ENCODE results near the gene KIAA1671.

Gene KIAA1671

DNA sequence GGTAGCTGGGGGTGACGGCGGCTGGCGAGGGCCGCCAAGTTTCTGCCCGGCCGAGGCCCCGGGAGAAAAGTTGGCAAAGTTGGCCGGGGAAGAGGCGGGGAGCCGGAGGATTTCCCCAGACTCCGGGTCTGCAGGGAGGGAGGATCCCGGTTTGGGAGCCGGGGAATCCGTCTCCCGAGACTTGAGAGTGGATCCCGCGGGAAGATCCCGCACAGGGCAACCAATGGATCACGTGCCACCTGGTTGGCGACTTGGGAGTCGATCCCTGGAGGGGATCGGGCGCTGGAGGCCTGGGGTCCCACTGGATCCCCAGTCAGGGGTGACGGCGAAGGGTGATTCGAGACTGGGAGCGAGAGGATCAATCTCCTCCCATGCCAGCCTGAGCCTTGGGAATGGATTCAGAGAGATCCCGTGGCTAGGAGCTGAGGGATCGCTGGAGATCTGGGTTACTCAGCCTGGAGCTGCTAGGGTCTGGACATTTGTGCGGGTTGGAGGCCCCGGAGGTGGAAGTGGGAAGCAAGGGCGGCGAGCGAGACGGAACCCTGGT is 394 bp downstream of the KIAA1671 start:
- no peak for DNase-seq (ENCODE audit: low read depth in 1 of 2, low spot score in 1 of 2)

DNA sequence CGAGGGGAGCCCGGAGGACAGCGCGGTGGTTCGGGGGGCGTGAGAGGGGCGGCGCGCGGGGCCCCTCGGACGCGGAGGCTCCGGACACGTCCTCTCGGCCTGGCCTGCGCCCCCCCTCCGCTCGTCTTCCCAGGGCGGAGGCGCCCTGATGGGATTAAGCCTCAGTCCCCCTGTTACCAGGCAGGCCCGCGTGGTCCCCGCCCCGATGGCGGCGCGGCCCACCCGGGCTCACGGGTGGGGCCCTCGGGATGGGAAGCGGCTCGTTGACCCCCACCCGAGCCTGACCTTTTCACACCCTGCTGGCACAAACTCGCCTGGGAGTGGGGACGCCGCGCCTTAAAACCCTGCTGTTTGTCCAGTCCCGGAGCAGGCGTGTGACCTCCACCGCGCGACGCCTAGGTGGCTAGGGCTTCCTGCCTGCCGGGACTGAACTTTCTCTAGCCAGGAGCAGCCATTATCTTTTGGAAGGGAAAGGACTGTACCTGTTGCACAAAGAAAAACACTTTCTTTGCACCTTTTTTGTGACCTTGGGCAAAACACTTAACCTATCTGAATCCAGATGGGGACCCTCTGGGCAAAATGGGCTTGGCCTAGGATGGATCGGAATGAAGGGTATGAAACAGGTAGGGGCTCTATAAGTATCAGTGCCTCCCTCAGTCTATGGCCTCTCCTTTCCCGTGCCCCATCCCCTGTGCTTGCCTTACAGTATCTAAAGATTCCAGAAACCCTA is 1.0 kb downstream of the KIAA1671 start:
- DNase-seq (ENCODE audit: low read depth in 1 of 2, low spot score in 1 of 2) = no peak

DNA sequence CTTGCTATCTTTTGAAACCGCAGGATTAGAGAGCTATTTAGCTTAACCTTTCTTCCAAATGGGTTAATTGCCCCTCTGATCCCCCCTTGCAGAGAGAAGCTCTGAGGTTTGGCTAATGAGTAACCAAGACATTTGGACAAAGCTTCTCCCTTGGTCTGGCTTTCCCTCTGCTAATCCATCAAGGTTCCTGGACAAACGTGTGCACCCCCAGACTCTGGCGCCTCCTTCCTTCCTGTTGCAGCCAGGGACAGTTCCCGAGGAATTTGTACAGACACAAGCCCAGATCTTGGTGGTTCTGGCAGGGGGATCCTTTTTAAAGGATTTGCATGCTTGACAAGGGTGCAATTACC is 1.6 kb downstream of the KIAA1671 start:
- no peak for DNase-seq (ENCODE audit: low read depth in 1 of 2, low spot score in 1 of 2)

DNA sequence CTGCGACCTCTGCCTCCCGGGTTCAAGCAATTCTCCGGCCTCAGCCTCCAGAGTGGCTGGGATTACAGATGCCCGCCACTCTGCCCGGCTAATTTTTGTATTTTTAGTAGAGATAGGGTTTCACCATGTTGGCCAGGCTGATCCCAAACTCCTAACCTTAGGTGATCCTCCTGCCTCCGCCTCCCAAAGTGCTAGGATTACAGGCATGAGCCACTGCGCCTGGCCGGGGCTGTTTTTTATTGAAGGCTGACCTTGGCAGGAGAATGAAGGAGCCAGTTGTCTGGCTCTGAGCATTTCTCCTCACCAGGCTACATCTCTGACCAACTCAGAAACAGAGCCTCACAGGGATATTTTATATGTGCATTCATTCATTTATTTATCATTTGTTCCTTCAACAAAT is 2.3 kb downstream of the KIAA1671 start:
- no peak for DNase-seq (ENCODE audit: low read depth in 1 of 2, low spot score in 1 of 2)

DNA sequence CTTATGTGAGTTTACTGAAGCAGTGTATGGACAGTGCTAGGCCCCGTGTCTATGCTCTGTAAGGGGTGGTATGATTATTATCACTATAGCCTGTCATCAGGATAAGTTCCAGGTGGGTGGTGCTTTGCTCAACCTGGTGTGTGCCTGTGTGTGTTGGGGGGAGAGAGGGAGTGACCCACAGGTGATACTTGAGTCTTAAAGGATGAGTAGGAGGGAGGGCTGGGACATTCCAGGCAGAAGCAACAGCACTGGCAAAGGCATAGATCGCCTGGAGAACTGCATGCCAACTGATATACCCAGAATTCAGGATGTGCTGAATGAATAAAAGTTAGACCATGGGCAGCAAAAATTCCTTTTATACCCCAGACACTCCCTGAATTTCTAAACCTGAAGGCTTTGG is 4.5 kb downstream of the KIAA1671 start:
- DNase-seq (ENCODE audit: low read depth in 1 of 2, low spot score in 1 of 2) = no peak

DNA sequence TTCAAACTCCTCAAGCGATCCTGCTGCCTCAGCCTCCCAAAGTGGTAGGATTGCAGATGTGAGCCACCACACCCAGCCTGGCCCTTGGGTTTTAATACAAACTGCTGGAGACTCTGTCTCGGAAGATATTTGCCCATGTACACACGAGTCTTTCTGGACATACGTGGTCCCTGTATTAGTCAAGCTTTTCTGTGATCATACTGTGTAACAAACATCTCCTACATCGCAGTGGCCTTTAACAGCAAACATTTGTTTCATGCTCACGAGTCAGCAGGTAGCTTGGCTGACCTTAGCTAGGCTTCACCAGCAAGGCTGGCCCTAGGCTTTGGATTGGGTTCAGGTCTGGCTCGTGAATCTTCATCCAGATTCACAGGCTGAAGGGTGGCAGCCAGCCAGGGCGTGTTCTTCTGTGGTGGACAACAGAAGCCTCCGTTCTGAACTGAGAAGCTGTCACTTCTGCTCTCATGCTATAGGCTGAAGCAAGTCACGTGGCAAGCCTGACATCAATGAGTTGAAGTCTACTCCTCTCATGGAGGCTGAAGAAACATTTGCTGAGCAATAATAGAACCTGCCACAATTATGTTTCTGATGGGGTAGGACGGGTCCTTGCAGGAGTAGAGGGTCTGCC is 8.8 kb downstream of the KIAA1671 start:
- no peak for DNase-seq (ENCODE audit: low read depth in 1 of 2, low spot score in 1 of 2)

DNA sequence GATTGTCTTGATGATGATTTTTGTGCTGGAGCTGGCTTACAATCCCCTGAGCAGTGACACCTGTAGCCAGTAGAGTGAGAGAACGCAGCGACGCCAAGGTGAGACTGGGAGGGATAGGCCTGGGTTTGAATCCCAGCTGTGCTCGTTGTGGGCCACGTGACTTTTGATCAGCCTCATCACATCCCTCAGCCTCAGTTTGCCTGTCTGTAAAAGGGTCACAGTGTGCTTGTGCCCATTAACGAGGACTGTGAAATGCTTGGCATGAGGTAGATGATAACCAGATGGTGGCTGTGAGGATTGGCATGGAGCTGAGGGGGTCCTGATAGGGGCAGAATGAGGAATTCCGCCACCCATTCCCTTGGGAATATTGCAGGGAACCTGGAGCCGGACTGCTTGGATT is 9.6 kb downstream of the KIAA1671 start:
- DNase-seq (ENCODE audit: low read depth in 1 of 2, low spot score in 1 of 2) = no peak

DNA sequence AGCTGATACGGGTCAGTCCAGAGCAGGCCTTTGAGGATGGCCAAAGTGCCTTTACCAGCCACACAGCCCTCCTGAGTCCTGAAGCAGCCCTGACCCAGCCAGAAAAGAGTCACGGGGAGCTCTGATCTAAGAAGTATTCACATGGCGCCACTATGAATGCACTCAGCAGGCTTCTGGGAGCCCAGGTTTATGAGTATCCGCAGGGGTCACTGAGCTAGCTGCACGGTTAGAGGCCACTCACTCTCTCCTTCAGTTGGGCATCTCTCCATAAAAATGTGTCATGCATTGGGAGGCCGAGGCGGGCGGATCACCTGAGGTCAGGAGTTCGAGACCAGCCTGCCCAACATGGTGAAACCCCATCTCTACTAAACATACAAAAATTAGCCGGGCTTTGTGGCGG is 10.3 kb downstream of the KIAA1671 start:
- no peak for DNase-seq (ENCODE audit: low read depth in 1 of 2, low spot score in 1 of 2)

DNA sequence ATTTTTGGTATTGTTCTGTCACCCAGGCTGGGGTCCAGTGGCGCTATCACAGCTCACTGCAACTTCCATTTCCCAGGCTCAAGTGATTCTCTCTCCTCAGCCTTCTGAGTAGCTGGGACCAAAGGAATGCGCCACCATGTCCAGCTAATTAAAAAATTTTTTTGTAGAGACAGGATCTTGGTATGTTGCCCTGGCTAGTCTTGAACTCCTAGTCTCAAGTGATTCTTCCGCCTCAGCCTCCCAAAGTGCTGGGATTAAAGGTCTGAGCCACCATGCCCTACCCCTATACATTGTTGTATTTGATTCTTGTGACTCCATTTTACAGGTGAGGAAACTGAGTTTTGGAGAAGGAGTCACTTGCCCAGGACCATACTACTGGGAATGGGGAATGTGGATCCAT is 11.9 kb downstream of the KIAA1671 start:
- DNase-seq (ENCODE audit: low read depth in 1 of 2, low spot score in 1 of 2) = no peak

DNA sequence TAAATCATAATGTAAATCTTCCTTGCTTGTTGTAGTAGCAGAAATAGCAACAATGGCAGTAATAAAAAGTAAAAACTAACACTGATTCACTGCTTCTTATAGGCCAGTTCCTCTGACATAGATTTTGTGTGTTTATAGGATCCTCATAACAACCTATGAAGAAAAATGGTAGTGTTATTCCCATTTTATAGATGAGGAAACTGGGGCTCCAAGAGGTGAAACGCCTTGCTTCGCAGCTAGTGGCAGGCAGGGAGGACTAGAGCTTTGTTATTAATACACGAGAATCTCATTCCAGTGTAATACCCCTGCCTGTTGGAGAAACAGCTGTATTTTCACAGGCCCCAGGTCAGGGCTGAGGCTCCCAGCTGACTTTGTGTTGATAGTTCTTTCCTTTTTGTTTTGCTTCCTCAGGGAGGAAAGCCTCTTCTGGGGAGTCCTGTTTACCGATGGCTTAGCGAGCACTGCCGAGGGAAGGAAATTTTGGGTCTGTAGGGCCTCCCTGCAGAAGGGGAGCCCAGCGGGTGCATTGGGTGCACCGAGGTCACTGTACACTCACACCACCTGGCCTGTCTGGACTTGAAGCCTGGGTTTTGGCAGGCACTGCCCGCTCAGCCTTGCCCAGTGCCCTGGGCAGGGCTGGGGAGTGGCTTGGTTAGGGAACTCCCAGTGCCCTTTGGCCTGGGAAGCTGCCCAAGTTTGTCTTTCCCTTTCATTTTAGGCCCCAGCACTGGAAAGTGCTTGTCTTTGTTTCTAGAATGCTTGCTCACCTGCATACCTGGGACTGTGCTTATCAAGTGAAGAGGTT is 13.5 kb downstream of the KIAA1671 start:
- no peak for DNase-seq (ENCODE audit: low read depth in 1 of 2, low spot score in 1 of 2)

DNA sequence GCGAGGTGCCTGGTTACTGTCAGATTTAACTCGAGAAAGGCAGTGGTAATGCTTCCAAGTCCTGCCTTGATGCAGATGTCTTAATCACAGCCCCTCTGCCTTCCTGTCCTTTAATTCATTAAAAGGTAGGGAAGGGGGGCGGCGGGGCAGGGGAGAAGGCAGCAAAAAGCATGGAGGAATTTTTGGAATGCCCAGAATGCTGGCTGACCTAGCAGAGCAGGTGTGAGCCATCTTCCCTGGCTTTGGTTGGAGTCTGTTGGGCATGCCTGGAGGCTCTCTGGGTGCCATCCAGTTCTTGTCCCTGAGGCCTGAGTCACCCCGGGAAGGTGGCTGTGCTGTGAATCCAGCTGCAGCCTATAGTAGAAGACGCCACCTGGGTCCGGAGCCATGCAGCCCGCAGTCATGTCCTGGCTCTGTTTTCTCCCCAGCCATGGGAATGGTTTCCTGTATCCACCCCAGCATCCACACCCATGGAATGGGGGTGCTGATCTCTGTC is 15.6 kb downstream of the KIAA1671 start:
- DNase-seq (ENCODE audit: low read depth in 1 of 2, low spot score in 1 of 2) = no peak

DNA sequence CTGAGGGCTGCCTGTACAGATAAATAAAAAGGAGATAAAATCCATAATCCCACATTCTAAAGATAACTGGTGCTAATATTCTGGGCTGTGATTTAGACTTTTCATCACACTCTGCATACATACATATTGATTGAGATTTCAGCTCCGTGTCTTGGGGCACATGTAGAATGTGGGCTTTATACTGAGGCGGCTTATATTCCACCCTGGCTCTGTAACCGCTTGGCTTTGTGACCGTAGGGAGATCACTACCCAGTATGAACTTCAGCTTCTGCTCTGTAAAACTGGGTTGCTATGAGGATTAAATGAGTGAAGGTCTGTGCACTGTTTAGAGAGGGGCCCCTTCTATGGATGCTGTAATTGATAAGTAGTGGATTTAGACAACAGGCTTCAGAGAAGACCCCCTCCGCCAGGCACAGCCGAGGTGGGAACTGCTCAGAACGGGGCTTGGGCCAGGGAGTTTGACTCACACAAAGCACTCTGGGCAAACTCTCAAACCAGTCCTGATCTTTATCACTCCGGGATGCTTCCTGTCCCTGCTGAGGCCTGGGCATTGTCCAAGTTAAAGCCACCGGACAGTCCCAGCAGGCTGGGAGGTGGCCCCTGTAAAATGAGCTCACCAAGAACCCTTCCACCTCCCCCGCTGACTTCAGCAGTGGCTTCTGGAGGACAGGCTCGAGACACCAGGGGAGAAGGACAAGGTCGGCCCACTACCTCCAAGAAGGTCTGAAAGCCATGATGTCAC is 17.2 kb downstream of the KIAA1671 start:
- DNase-seq (ENCODE audit: low read depth in 1 of 2, low spot score in 1 of 2) = no peak

DNA sequence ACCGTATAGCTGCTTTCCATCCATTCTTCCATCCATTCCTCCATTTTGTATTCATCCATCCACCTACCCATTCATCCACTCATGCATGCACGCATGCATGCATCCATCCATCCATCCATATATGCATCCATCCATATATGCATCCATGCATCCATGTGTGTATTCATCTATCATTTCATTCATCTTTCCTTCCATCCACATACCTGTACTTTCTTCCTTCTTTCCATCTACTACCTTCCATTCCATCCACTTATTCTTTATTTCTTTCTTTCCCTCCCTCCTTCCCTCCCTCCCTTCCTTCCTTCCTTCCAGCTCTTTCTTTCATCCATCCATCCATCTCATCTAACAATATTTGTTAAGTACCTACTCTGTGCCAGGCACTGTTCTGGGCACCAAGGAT is 19.9 kb downstream of the KIAA1671 start:
- DNase-seq (ENCODE audit: low read depth in 1 of 2, low spot score in 1 of 2) = no peak

DNA sequence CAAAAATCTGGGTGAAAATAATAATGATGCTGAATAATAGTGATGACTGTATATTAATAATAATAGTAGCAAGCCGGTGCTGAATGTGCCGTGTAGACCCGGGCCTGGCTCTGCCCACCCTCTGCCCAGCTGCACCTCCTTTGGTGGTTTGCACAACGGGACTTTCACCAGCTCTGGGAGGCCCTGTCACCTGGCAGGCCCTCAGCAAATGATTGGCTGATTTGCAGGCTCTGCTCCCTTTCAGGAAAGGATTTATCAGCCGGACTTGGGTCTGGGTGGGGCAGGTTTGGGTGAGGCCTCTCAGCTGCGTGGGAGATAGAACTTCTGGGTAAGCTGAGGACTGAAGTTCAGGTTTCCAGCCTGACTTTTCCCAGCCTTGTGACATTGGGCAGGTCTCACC is 21.4 kb downstream of the KIAA1671 start:
- DNase-seq (ENCODE audit: low read depth in 1 of 2, low spot score in 1 of 2) = no peak

DNA sequence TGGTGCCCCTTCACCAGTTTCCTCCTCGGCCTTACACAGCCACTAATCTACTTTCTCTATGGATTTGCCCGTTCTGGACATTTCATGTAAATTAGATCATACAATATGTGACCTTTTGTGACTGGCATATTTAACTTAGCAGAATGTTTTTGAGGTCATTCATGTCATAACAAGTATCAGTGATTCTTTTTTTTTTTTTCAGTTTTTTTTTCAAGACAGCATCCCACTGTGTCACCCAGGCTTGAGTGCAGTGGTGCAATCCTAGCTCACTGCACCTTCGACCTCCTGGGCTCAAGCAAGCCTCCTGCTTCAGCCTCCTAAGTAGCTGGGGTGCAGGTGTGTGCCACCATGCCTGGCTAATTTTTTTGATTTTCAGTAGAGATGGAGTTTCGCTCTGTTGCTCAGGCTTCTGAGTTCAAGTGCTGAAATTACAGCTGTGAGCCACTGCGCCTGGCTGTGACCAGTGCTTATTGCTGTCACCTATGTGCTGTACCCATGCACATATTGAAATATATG is 22.7 kb downstream of the KIAA1671 start:
- DNase-seq (ENCODE audit: low read depth in 1 of 2, low spot score in 1 of 2) = no peak

DNA sequence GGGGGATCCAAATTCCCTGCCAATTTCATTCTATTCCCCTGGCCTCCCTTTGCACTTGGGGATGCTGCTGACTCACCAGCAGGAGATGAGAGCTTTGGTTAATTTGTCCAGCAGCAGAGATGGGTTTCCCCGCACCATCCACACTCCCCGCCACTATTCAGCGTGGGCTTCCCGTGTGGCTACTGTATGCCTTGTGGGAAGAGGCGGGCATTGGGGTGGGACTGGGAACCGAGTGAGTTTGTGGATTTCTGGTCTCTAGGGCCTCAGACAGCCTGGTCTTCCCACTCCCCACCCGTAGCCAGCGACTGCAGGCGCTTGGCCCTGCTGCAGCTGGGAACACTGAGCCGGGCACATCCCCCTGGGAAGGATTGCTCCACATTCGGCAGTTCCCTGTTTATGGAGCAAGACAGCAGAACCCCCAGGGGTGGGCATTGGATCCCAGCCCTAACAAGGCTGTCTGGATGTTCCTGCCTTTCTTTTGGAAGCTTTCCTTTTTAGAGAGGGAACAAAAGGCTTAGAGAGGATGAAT is 23.4 kb downstream of the KIAA1671 start:
- DNase-seq (ENCODE audit: low read depth in 1 of 2, low spot score in 1 of 2) = no peak

DNA sequence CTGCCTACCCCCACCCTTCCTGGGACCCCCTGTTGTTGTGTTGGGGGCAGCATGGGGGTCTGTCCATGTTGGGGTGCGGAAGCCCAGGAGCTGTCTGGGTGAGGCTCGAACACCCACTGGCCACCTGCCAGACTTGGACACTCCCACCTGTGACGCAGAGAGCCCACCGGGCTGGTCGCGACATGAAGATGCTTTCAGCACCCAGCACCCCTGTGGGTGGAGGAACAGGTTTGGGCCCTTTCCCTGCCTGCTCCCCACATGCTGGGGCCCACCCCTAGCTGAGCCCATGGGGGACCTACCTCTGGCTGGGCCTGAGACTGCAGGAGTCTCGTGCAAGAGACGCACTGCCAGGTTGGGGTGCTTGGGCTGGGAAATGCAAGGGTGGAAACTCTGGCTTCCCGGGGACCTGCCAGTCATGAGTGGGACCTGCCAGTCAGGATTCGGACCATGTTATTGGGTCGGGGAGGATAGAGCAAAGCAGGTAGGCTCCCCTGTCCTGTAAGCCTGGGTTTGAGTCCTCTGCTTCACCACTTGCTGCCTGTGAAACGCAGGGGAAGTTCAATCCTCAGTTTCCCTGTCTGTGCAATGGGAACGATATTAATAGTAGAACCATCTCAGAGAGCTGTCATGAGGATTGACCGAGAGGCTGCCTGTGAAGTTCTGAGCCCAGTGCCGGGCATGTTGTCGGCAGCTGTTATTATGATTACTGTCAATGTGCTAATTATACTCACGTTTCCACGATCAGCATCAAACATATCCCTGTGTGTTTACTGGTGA is 24.1 kb downstream of the KIAA1671 start:
- no peak for DNase-seq (ENCODE audit: low read depth in 1 of 2, low spot score in 1 of 2)

DNA sequence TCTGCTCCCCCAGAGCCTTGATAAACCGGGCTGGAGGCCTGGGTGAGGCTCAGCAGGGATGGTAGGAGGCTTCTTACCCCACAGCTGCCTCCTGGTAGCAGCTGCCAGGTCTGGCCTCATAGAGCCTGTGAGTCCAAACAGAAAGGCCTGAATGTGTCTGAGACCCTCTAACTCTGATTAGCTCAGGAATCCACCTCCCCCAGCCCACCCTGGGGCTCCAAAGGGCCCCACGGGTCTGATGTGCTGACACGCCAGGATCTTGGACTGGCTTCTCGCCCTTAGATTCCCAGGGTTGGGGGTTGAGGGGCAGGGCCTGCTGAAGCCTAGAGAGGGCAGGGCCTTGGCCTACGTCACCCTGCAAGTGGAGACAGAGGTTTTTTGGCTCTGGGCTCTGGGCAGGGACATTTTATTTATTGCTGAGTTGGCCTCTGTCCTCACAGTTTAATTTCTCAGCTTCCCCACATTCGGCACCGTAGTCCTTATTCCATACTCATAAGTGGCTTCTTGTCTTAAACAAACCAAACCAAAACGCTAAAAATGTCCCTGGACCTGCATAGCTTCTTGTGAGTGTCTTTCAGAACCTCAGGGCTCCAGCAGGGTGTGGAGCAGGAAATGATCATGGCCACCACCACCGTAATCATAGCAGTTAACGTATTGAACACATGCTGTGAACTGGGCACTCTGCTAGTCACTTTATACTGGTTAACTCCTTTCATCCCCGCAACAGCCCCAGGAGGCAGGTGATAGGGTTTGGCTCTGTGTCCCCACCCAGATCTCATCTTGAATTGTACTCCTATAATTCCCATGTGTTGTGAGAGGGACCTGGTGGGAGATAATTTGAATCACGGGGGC is 25.1 kb downstream of the KIAA1671 start:
- no peak for DNase-seq (ENCODE audit: low read depth in 1 of 2, low spot score in 1 of 2)

DNA sequence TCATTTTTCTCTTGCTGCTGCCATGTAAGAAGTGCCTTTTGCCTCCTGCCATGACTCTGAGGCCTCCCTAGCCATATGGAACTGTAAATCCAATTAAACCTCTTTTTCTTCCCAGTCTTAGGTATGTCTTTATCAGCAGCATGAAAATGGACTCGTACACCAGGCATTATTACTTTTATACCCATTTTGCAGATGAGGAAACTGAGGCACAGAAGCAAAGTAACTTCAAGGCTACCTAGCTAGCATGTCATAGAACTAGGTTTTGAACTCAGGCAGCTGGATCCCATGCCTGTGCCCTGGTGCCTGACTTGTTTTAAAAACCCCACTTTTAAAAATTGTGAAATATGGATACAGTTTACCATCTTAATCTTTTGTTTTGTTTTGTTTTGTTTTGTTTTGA is 25.8 kb downstream of the KIAA1671 start:
- no peak for DNase-seq (ENCODE audit: low read depth in 1 of 2, low spot score in 1 of 2)

Data from activated T-helper 1 cell treated with anti-CD3 and anti-CD28 coated beads, Interleukin-2, amount 50 U/mL, for 16 hours (primary cell).